GM21381 (cell line): ENCODE results near the gene PLXNA2.

Experiments used
- ATAC-seq: cut with Tn5 transposase; IDR thresholded peaks from one replicate; pipeline ENCODE4 v1.9.1; 2021; ENCODE audit warnings: mild to moderate bottlenecking, moderate library complexity; ENCODE audit not compliant: unreplicated experiment

The PLXNA2 gene

DNA sequence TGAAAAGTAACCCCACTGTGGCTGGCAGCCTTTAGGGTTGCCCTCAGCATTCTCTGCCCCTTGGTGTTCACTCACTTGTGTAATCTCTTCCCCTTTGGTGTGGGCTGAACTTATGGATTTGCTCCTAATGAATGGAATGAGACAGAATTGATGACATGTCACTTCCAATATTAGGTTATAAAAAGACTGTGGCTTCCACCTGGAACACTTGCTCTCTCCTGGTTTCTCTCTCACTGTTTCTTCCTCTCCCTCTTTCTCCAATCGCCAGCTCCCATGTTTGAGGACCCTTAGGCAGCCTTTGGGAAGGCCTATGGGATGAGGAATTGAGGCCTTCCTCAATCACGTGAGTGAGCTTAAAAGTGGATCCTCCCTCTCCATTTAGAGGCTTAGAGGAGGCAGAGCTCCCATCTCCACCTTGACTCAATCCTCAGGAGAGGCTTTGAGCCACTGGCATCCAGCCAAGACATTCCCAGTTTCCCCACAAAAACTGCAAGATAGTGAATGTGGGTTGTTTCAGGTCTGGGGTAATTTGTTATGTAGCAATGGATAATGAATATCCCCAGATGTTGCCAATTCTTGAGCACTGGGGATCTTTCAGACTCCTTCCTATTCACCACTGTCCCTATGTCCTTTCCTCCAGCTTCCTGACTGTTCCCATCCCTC, 237.8 kb downstream of the PLXNA2 start:
- no peak for ATAC-seq

DNA sequence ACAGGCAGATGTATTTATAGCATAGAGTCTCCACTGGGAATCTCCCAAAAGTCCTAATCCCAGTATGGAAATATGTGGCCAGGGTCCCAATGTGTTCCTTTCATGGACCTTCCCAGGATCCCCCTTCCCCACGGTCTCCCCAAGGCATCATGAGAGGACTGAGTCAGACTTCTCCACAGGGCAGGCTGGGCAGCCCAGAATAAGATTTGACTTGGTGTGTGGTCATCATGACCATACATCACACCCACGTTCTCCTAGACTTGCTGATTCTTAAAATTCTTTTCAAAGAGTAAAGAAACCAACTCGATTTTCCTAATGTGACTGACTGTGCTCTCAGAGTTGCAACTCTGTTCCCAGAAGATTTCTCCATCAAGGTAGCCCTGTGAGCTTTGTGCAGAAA, 239.3 kb downstream of the PLXNA2 start:
- no peak for ATAC-seq

- ATAC-seq = no peak
These were observed 240.9 kb downstream of the PLXNA2 start for GRCh38 chr1:208003241-208003640.

DNA sequence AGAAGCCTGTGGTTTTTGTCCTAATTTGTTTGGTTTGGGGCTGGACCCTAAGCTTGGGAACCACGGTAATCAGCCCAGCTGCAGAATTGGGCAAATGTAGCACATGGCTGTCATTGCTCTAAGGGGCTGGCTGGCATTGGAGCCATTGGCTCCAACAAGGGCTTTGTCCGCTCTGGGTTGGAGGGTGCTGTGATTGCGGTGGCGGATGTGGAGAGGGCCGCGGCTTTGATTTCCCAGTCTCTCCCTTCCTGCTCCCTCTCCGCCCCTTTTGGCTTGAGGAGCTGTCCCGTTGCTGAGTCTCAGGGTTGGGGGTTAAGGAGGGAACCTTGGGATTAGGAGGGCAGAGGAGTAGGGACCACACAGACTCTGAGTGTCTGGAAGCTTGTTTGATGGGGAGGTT, 241.5 kb downstream of the PLXNA2 start:
- no peak for ATAC-seq

- no peak for ATAC-seq
These were observed 242.1 kb downstream of the PLXNA2 start for GRCh38 chr1:208002078-208002477.

- no peak for ATAC-seq
These were observed 243.7 kb downstream of the PLXNA2 start for GRCh38 chr1:208000504-208000903.

- no peak for ATAC-seq
These were observed 244.2 kb downstream of the PLXNA2 start for GRCh38 chr1:207999972-208000371.

DNA sequence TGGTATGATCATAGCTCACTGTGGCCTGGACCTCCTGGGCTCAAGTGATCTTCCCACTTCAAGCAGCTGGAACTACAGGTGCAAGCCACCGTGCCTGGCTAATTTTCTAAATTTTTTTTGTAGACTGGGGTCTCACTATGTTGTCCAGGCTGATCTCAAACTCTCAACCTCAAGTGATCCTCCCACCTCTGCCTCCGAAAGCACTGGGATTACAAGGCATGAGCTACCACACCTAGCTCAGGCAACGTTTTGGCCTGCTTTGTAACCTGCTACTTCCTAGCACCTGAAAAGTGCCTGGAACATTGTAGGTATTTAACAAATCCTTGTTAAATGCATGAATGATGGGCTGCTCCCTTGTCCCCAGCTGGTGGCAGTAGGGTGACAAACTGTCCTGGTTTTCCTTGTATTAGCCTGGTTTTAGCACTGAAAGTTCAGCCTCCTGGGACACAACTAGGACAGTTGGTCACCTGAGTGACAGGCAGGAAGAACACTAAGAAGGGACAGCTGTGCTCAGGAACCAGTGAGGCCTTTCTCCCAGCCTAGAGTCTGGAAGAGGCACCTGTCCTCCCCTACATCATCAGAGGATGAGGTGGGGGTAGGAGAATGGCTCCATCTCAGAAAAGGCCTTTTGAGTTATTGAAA, 244.8 kb downstream of the PLXNA2 start:
- ATAC-seq = no peak

DNA sequence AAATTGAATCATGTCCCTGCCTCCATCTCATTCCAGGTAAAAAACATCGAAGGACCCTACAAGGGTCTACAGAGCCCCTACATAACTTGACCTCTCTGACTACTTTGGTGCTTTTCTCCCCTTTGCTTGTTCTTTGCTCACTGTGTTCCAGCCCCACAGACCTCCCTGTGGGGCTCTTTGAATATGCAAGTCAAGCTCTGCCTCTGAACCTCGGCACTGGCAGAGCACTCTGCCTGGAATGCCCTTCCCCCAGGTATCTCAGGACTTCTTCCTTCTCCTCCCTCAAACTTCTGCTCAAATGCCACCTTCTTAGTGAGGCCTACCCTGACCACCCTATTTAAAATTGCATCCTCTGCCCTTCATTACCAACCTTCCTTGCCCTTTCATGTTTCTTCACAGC, 245.5 kb downstream of the PLXNA2 start:
- no peak for ATAC-seq

GRCh38 chr1:207997486-207998268, 246.5 kb downstream of the PLXNA2 start:
- ATAC-seq = no peak

GRCh38 chr1:207996636-207997035, 247.5 kb downstream of the PLXNA2 start:
- ATAC-seq = no peak

GRCh38 chr1:207995576-207995975, 248.6 kb downstream of the PLXNA2 start:
- no peak for ATAC-seq

DNA sequence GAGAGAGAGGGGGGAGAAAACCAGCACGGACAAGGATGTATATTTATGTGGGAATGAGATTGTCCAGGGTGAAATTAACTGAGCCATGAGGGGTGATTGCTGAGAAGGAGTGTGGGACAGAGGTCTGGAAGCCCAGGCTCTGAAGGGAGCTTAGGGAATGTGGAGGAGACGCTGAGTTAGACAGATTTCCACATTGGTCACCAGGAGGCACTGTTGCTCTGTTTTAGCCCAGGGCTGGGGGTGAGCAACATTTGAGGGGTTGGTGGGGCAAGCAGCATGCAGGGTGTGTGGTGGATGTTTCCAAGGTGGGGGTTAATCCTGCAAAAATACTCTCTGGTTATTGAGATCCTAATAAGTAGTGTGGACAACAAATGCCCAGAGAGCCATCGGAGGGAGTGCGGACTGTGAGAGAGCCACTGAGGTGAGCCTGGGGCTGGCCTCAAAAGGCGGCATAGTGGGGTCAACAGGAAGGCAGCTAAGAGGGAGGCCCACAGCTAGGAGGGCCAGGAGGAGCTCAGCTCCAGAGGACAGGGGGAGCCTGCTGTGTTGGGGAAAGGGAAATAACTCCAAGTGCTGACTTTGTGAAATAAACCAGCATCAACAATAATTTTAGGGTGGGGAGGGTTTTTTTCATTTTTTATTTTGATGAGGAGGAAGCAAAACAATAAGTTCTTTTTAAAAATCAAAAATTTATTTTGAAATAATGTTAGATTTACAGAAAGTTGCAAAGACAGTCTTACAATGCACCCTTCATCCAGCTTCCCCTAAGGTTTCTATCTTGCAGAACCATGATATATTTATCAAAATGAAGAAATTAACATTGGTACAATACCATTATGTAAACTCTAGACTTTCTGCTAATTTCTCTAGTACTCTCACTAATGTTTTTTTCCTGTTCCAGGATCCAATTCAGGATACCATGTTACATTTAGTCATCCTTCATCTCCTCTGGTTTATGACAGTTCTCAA, 250.4 kb downstream of the PLXNA2 start:
- no peak for ATAC-seq

- no peak for ATAC-seq
These were observed 251.4 kb downstream of the PLXNA2 start for GRCh38 chr1:207992677-207993236.

DNA sequence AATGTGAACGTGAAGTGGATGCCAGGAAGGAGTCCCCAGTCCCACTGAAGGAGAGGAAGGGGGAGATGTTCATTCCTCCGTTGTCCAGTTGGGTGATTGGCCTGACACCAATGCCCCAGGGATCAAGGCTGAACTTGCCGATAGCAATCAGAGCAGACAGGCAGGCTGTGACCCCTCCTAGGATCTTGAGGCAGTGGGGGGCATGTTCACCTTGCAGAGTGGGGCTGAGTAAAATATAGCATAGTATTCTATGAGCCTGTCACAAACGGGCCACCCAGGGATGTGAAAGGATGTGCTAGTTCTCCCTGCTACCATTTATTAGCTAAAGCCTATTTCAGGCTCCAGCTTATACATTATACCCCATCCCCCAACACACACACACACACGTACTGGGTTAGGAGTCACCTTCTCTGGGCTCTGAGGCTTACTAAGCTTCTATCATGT, 252.6 kb downstream of the PLXNA2 start:
- no peak for ATAC-seq

DNA sequence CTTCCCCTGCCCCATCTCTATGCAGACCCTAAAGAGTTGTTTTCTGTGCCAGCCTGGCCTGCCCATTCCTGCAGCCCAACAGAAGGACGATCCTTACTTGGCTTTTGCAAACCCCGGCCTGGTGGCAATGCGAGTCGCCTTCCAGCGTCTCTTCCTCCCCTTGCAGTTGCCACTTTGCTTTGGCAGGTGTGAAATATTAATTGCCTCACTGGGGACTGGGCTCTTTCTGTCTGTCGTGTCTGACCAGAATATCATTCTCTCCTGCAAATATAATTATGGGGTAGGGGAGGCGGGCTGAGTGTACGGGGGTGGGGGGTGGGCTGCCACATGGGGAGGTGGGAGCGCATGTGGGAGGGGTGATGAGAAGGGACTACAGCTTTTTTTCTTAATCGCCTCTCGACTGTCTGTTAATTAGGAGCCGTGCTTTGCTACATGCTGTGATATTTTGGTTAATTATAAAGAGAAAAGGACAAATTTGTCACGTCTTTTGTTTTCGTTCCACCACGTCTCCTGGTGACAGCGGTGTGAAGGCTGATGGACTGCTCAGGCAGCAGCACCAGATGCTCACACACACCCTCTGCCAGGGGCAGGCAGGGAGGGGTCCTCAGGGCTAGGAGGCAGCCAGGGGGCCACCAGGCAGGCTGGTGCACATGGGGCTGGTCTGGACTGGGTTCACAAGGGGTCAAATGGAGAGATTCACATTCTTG, 253.2 kb downstream of the PLXNA2 start:
- ATAC-seq = no peak

DNA sequence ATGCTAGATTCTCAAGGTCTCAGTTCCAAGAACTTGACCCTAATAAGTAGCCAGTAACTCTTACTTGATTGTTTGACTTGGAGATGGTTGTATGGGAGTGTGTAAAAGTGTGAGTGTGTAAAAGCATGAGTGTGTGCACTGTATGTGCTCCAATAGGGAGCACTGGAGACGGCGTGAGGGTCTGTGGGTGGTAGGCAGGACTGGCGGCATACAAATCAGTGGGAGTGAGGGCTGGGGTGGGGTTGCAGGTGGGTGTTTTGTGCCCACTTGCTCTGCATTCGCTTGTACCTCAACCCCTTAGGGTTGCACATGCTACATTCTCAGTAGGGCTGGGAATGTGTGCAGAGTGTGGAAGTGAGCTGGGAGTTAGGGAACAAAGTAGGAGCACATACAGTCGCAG, 253.7 kb downstream of the PLXNA2 start:
- no peak for ATAC-seq

- ATAC-seq = no peak
These were observed 255.6 kb downstream of the PLXNA2 start for GRCh38 chr1:207988326-207989165.

DNA sequence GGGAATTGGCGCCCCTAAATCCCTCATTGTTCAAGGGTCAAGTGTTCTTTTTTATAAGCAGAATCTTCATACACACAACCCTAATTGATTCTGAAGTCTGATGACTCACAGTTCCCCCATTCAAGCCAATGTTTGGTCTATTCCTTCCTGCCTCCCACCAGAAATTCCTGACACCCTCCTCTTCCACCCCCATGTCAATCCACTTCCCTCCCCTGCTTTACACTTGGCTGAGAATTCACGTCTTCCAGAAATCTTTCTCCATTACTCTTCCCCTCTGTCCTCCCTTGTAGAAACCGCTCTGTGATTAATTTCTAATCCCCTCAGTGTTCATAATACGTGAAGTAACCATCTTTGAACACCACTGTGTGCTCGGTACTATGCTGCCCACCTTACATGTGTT, 257.0 kb downstream of the PLXNA2 start:
- no peak for ATAC-seq
